NCI-H345 (cell line): ENCODE data around the gene SMIM17.

Experiments used
- DNase-seq: peaks from one replicate; lab custom pipeline; 2025; lab: John Stamatoyannopoulos, UW

Gene SMIM17

GRCh38 chr19:56642711-56643459 is at the start of gene SMIM17:
Gene SMIM17 (plus strand): TSS chr19:56643159. CDS start chr19:56645668, 2,509 bp downstream.
- DNase-seq, result no peak

- no peak for DNase-seq
These were observed 48.5 kb upstream of the SMIM17 start for GRCh38 chr19:56594446-56594782.

- DNase-seq, result peak; percentile 83
These were observed 48.0 kb upstream of the SMIM17 start, which contains the start of gene ZNF71 for GRCh38 chr19:56594783-56595547. Gene ZNF71 (plus strand): TSS chr19:56595302. CDS start chr19:56601559, 6,257 bp downstream.

- no peak for DNase-seq
These were observed 47.4 kb upstream of the SMIM17 start for GRCh38 chr19:56595548-56595899.

- no peak for DNase-seq
These were observed 46.3 kb upstream of the SMIM17 start for GRCh38 chr19:56596676-56597075.

- DNase-seq, result no peak
These were observed 45.3 kb upstream of the SMIM17 start for GRCh38 chr19:56597696-56598095.

- DNase-seq, result no peak
These were observed 41.6 kb upstream of the SMIM17 start for GRCh38 chr19:56601375-56601774.

- DNase-seq, result no peak
These were observed 39.1 kb upstream of the SMIM17 start for GRCh38 chr19:56603829-56604228.

- no peak for DNase-seq
These were observed 34.5 kb upstream of the SMIM17 start for GRCh38 chr19:56608274-56608964.

GRCh38 chr19:56611288-56611687 is 31.7 kb upstream of the SMIM17 start:
- DNase-seq, result no peak

GRCh38 chr19:56612737-56613136 is 30.2 kb upstream of the SMIM17 start:
- DNase-seq, result no peak

GRCh38 chr19:56613639-56614038 is 29.3 kb upstream of the SMIM17 start:
- DNase-seq, result no peak

- DNase-seq, result no peak
These were observed 25.4 kb upstream of the SMIM17 start for GRCh38 chr19:56617531-56617930.

- no peak for DNase-seq
These were observed 23.8 kb upstream of the SMIM17 start for GRCh38 chr19:56619121-56619520.

- DNase-seq, result no peak
These were observed 20.6 kb upstream of the SMIM17 start for GRCh38 chr19:56622374-56622773.

- DNase-seq, result no peak
These were observed 20.0 kb upstream of the SMIM17 start for GRCh38 chr19:56623006-56623405.

- no peak for DNase-seq
These were observed 17.3 kb upstream of the SMIM17 start for GRCh38 chr19:56625708-56626107.

- no peak for DNase-seq
These were observed 9.9 kb upstream of the SMIM17 start for GRCh38 chr19:56633021-56633420.

GRCh38 chr19:56637976-56638555 is 4.9 kb upstream of the SMIM17 start:
- no peak for DNase-seq

GRCh38 chr19:56639217-56639616 is 3.7 kb upstream of the SMIM17 start:
- no peak for DNase-seq

GRCh38 chr19:56643460-56643955 is 549 bp downstream of the SMIM17 start:
- DNase-seq, result no peak

GRCh38 chr19:56654151-56654550 is 11.2 kb downstream of the SMIM17 start:
- DNase-seq, result no peak
